Neural progenitor cell (in vitro differentiated cells): ENCODE measurements around the gene SIPA1.

Experiments
- CTCF ChIP-seq: fragments of 200-600 bp; sonication (generic); IDR thresholded peaks from 2 replicates; pipeline ENCODE4 v1.5.1; 2017; ENCODE audit warnings: antibody characterized with exemption, mild to moderate bottlenecking
- EZH2 ChIP-seq: fragments of 200-600 bp; sonication (generic); IDR thresholded peaks from 2 replicates; pipeline ENCODE4 v1.6.1; 2017; ENCODE audit warnings: antibody characterized with exemption, mild to moderate bottlenecking, moderate library complexity
- EZH2phosphoT487 ChIP-seq: fragments of 200-600 bp; sonication (generic); IDR thresholded peaks from 2 replicates; pipeline ENCODE4 v1.6.1; 2017; ENCODE audit warnings: antibody characterized with exemption

- TF ChIP-seq CTCF (no peak), EZH2 (no peak), EZH2phosphoT487 (no peak)
These were observed 6.9 kb downstream of the SIPA1 start for GRCh38 chr11:65644837-65645236.
